Superior temporal gyrus (tissue), 1 donor: ENCODE results near the gene GALNT17.

ENCODE experiments used
- DNase-seq: peaks from one replicate; pipeline ENCODE4 v3.0.0-alpha.2; 2016; ENCODE audit errors: extremely low spot score

GALNT17 gene

GRCh38 chr7:71687831-71688599 is 556.1 kb downstream of the GALNT17 start:
- DNase-seq = no peak

- no peak for DNase-seq
Observed at GRCh38 chr7:71691538-71691937, 559.6 kb downstream of the GALNT17 start.

GRCh38 chr7:71694665-71695064 is 562.7 kb downstream of the GALNT17 start:
- no peak for DNase-seq

GRCh38 chr7:71695186-71695585 is 563.2 kb downstream of the GALNT17 start:
- DNase-seq = no peak

GRCh38 chr7:71696511-71696910 is 564.6 kb downstream of the GALNT17 start:
- DNase-seq = no peak

- DNase-seq = no peak
Observed at GRCh38 chr7:71697400-71697799, 565.5 kb downstream of the GALNT17 start.

GRCh38 chr7:71705217-71705616 is 573.3 kb downstream of the GALNT17 start:
- peak; percentile 70 for DNase-seq

- DNase-seq = no peak
Observed at GRCh38 chr7:71705901-71706596, 574.1 kb downstream of the GALNT17 start.

GRCh38 chr7:71706597-71706975 is 574.6 kb downstream of the GALNT17 start:
- DNase-seq = no peak

- no peak for DNase-seq
Observed at GRCh38 chr7:71707041-71707440, 575.1 kb downstream of the GALNT17 start.

GRCh38 chr7:71708710-71709109 is 576.8 kb downstream of the GALNT17 start:
- no peak for DNase-seq

- no peak for DNase-seq
Observed at GRCh38 chr7:71710442-71710841, 578.5 kb downstream of the GALNT17 start.

GRCh38 chr7:71712653-71713180 is 580.8 kb downstream of the GALNT17 start:
- DNase-seq = no peak

- no peak for DNase-seq
Observed at GRCh38 chr7:71716690-71717089, 584.7 kb downstream of the GALNT17 start.

- DNase-seq = no peak
Observed at GRCh38 chr7:71718563-71718962, 586.6 kb downstream of the GALNT17 start.

GRCh38 chr7:71721742-71722141 is 589.8 kb downstream of the GALNT17 start:
- no peak for DNase-seq

- DNase-seq = no peak
Observed at GRCh38 chr7:71723859-71724258, 591.9 kb downstream of the GALNT17 start.

GRCh38 chr7:71727347-71727746 is 595.4 kb downstream of the GALNT17 start:
- no peak for DNase-seq

- DNase-seq = no peak
Observed at GRCh38 chr7:71731740-71732139, 599.8 kb downstream of the GALNT17 start.

- DNase-seq = peak; percentile 92
Observed at GRCh38 chr7:71733107-71733870, 601.3 kb downstream of the GALNT17 start.

- peak; percentile 90 for DNase-seq
Observed at GRCh38 chr7:71735961-71736556, 604.1 kb downstream of the GALNT17 start.
